Neural progenitor cell (in vitro differentiated cells): ENCODE measurements around the gene SAMD15. TPM values are rescaled to one million over a fixed set of nuclear protein-coding genes. Genes with fewer than 3 reads are reported as not detected.
A peak's percentile ranks its signal among the peaks of the same experiment; 100 is the strongest.

Source experiments
- DNase-seq: peaks from one replicate; pipeline ENCODE4 v3.0.0-alpha.2; 2016; ENCODE audit warnings: low spot score
- H2AFZ ChIP-seq: fragments of 200-600 bp; sonication (generic); replicated peaks from 2 replicates; pipeline ENCODE4 v1.6.1; 2016; ENCODE audit warnings: antibody characterized with exemption
- H3F3A ChIP-seq: fragments of 200-600 bp; sonication (generic); 2 replicates; pipeline ENCODE4 v1.6.1; 2016; ENCODE audit warnings: antibody characterized with exemption, low read depth
- H3K27ac ChIP-seq: fragments of 200-600 bp; sonication (generic); 2 replicates; pipeline ENCODE4 v1.5.1; 2016; ENCODE audit warnings: mild to moderate bottlenecking
- H3K27me3 ChIP-seq: fragments of 200-600 bp; sonication (generic); 2 replicates; pipeline ENCODE4 v1.6.1; 2016; ENCODE audit warnings: mild to moderate bottlenecking, moderate library complexity
- H3K36me3 ChIP-seq: fragments of 200-600 bp; sonication (generic); 2 replicates; pipeline ENCODE4 v1.5.1; 2016
- H3K4me1 ChIP-seq: fragments of 200-600 bp; sonication (generic); 2 replicates; pipeline ENCODE4 v1.6.1; 2016; ENCODE audit warnings: mixed run types
- H3K4me2 ChIP-seq: fragments of 200-600 bp; sonication (generic); 2 replicates; pipeline ENCODE4 v1.6.1; 2016
- H3K4me3 ChIP-seq: fragments of 200-600 bp; sonication (generic); 2 replicates; pipeline ENCODE4 v1.5.1; 2016
- H3K79me2 ChIP-seq: fragments of 200-600 bp; sonication (generic); 2 replicates; pipeline ENCODE4 v1.6.1; 2016; ENCODE audit warnings: low read depth
- H3K9ac ChIP-seq: fragments of 200-600 bp; sonication (generic); 2 replicates; pipeline ENCODE4 v1.6.1; 2016
- H3K9me3 ChIP-seq: fragments of 200-600 bp; sonication (generic); 2 replicates; pipeline ENCODE4 v1.5.1; 2016; ENCODE audit warnings: low read depth
- H4K20me1 ChIP-seq: fragments of 200-600 bp; sonication (generic); 2 replicates; pipeline ENCODE4 v1.6.1; 2016; ENCODE audit warnings: low read depth
- H3K27ac Mint-ChIP-seq: 3 replicates; pipeline ENCODE4 v1.8.0; 2021; ENCODE audit warnings: mixed read lengths
- H3K27me3 Mint-ChIP-seq: 2 replicates; pipeline ENCODE4 v1.8.0; 2022; ENCODE audit warnings: low read depth, mild to moderate bottlenecking, inconsistent platforms, moderate library complexity, mixed read lengths; ENCODE audit not compliant: insufficient read depth
- H3K36me3 Mint-ChIP-seq: 3 replicates; pipeline ENCODE4 v1.8.0; 2021; ENCODE audit warnings: mixed read lengths
- H3K4me1 Mint-ChIP-seq: 3 replicates; pipeline ENCODE4 v1.8.0; 2021; ENCODE audit warnings: mixed read lengths
- H3K4me3 Mint-ChIP-seq: 3 replicates; pipeline ENCODE4 v1.8.0; 2021; ENCODE audit warnings: mild to moderate bottlenecking, moderate library complexity, mixed read lengths
- H3K9me3 Mint-ChIP-seq: 3 replicates; pipeline ENCODE4 v1.8.0; 2020; ENCODE audit warnings: mixed read lengths
- EZH2 ChIP-seq: fragments of 200-600 bp; sonication (generic); IDR thresholded peaks from 2 replicates; pipeline ENCODE4 v1.6.1; 2017; ENCODE audit warnings: antibody characterized with exemption, mild to moderate bottlenecking, moderate library complexity
- EZH2phosphoT487 ChIP-seq: fragments of 200-600 bp; sonication (generic); IDR thresholded peaks from 2 replicates; pipeline ENCODE4 v1.6.1; 2017; ENCODE audit warnings: antibody characterized with exemption
- total RNA-seq: library from RNA; depleted of rRNA; stranded (reverse); fragments of >200 nt; gene quantifications from 2 replicates; pipeline ENCODE4 v1.2.3, GENCODE V29; 2015; ENCODE audit warnings: low replicate concordance
- TF ChIP-seq, protein P1 (sequence below): fragments of 200-600 bp; sonication (generic); IDR thresholded peaks from 2 replicates; pipeline ENCODE4 v1.5.1; 2017; ENCODE audit warnings: antibody characterized with exemption, mild to moderate bottlenecking

Gene SAMD15
- total RNA-seq, 1 donor from 2014 or later, result 2.2 TPM

DNA sequence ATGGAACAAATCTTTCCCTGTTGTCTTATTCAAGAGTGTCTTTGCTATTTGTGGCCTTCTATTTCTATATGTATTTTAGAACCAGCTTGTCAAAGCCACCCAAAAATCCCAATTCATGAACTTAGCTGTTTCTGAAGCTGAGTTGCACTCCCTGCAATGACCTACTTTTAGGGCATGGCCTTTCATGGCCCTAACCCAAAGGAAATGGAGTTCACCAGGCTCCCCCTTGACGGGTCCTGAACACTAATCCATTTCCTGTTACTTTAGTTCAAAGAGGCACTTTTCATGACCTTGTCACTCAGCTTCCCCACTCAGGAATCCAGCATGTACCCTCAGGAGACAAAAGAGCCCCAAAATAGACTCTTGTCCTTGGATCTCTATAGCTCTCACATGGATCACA, 7.9 kb upstream of the SAMD15 start:
- peaks cover 20% of the 10 kb centered on the region for H3K4me1 ChIP-seq
- TF ChIP-seq, protein P1, sequence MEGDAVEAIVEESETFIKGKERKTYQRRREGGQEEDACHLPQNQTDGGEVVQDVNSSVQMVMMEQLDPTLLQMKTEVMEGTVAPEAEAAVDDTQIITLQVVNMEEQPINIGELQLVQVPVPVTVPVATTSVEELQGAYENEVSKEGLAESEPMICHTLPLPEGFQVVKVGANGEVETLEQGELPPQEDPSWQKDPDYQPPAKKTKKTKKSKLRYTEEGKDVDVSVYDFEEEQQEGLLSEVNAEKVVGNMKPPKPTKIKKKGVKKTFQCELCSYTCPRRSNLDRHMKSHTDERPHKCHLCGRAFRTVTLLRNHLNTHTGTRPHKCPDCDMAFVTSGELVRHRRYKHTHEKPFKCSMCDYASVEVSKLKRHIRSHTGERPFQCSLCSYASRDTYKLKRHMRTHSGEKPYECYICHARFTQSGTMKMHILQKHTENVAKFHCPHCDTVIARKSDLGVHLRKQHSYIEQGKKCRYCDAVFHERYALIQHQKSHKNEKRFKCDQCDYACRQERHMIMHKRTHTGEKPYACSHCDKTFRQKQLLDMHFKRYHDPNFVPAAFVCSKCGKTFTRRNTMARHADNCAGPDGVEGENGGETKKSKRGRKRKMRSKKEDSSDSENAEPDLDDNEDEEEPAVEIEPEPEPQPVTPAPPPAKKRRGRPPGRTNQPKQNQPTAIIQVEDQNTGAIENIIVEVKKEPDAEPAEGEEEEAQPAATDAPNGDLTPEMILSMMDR, result no peak
- TF ChIP-seq EZH2phosphoT487 (no peak), EZH2 (no peak)
- no peaks in the 10 kb centered on the region for H3K27me3 ChIP-seq
- no peaks in the 10 kb centered on the region for H3K9me3 ChIP-seq
- H2AFZ ChIP-seq, result no peak overlapping the region
- H3K79me2 ChIP-seq, result peaks cover 16% of the 10 kb centered on the region
- no peak overlapping the region for H3K4me2 ChIP-seq
- peaks cover 12% of the 10 kb centered on the region for H3F3A ChIP-seq
- H3K9ac ChIP-seq, result no peak overlapping the region
- DNase-seq, result no peak
- no peak overlapping the region for H3K4me3 Mint-ChIP-seq
- H3K4me1 Mint-ChIP-seq, result peaks cover 15% of the 10 kb centered on the region
- no peak overlapping the region for H3K4me3 ChIP-seq
- peaks cover 3% of the 10 kb centered on the region for H3K36me3 Mint-ChIP-seq
- no peak overlapping the region for H3K27ac Mint-ChIP-seq
- H3K9me3 Mint-ChIP-seq, result no peaks in the 10 kb centered on the region
- H3K36me3 ChIP-seq, result no peaks in the 10 kb centered on the region
- H3K27me3 Mint-ChIP-seq, result no peaks in the 10 kb centered on the region
- no peaks in the 10 kb centered on the region for H4K20me1 ChIP-seq
- no peak overlapping the region for H3K27ac ChIP-seq

DNA sequence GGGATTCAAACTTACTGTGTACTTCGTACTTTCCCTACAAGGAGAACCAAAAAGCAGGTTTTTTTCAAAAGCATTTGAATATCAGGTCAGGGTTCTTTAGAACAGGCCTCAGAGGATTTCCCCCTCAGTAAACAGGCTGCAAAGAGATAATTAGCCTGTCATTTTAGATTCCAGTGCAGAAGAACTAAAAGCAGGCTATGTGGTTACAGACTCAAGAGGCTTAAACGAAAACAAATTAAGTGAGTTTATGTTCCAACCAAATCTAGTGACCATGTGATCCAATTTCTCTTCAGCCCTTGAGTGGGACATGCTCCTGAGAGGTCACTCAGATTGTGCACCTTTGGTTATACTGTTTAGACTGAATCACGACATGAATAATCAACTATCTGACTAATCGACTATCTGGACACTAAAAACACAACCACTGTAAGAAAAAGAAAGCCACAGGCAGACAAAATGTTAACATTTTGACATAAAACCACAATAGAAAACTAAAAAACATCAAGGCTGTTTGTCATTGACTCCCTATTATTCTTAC, 4.8 kb upstream of the SAMD15 start:
- peaks cover 7% of the 10 kb centered on the region for H3K36me3 Mint-ChIP-seq
- no peak overlapping the region for H2AFZ ChIP-seq
- H3K4me3 Mint-ChIP-seq, result no peak overlapping the region
- H3K4me3 ChIP-seq, result peak overlapping the region; percentile 12
- H3K79me2 ChIP-seq, result peaks cover 34% of the 10 kb centered on the region
- H3K27me3 Mint-ChIP-seq, result no peaks in the 10 kb centered on the region
- peak; percentile 69 for DNase-seq
- H3K9me3 Mint-ChIP-seq, result no peaks in the 10 kb centered on the region
- H3K27ac ChIP-seq, result peak overlapping the region; percentile 42
- peak overlapping the region; percentile 68 for H3K4me2 ChIP-seq
- peaks cover 32% of the 10 kb centered on the region for H3K4me1 Mint-ChIP-seq
- no peak overlapping the region for H3K9ac ChIP-seq
- H3K4me1 ChIP-seq, result peaks cover 29% of the 10 kb centered on the region
- no peaks in the 10 kb centered on the region for H3K27me3 ChIP-seq
- H3K36me3 ChIP-seq, result no peaks in the 10 kb centered on the region
- H3K9me3 ChIP-seq, result no peaks in the 10 kb centered on the region
- no peak for TF ChIP-seq EZH2
- TF ChIP-seq EZH2phosphoT487, result no peak
- TF ChIP-seq, protein P1, result no peak
- H4K20me1 ChIP-seq, result no peaks in the 10 kb centered on the region
- H3K27ac Mint-ChIP-seq, result no peak overlapping the region
- H3F3A ChIP-seq, result peaks cover 17% of the 10 kb centered on the region

DNA sequence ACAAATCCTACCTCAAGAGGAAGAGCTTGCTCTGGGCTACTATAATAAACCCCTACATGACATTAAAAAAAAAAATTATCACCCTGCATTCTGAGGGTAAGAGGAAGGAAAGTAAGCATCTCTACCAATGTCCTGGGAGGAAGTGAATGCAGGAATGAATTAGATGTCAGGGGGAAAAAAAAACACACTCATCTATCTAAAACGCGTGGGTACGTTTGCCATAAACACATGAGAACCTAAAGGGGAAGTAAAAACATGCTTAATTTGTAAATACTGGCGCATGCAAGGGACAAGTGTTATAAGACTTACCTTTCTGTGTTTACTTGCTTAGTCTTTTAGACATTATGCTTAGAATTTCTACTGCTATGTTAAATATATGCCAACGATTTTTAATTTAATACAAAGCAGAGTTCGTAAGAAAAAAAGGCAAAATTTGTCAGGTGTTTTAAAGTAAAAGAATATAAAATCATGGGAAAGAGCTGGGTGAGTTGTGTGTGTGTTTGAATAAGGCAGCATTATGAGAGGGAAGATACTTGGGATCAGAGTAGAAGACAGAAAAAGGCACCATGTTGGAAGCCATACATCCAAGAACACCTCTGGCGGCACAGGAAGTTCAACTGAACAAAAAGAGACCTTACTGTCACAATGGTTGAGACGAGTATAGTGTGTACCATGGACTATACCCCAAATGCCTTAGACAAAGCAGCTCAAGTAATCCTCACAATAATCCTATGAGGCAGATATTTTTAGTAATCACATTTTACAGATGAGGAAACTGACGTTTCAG, 1.8 kb upstream of the SAMD15 start:
- Mint-ChIP-seq H3K9me3 (no peaks in the 10 kb centered on the region), H3K27ac (no peak overlapping the region), H3K4me3 (peak overlapping the region; percentile 93), H3K36me3 (peaks cover 9% of the 10 kb centered on the region), H3K4me1 (peaks cover 27% of the 10 kb centered on the region), H3K27me3 (no peaks in the 10 kb centered on the region)
- DNase-seq, result no peak
- Histone ChIP-seq H3K79me2 (peaks cover 34% of the 10 kb centered on the region), H3K9me3 (no peaks in the 10 kb centered on the region), H3K27me3 (no peaks in the 10 kb centered on the region), H3F3A (peaks cover 17% of the 10 kb centered on the region), H3K36me3 (no peaks in the 10 kb centered on the region), H3K4me1 (peaks cover 32% of the 10 kb centered on the region), H2AFZ (no peak overlapping the region), H3K9ac (no peak overlapping the region), H3K4me3 (peak overlapping the region; percentile 80), H3K27ac (no peak overlapping the region), H4K20me1 (no peaks in the 10 kb centered on the region), H3K4me2 (peak overlapping the region; percentile 85)
- no peak for TF ChIP-seq EZH2
- TF ChIP-seq EZH2phosphoT487, result no peak
- TF ChIP-seq, protein P1, result no peak
